IMR-90 (cell line): Measurements from ENCODE around the gene FAH.
A peak's percentile ranks its signal among the peaks of the same experiment; 100 is the strongest.

Experiments
- MXI1 ChIP-seq: IDR thresholded peaks from 2 replicates; pipeline ENCODE4 v1.6.1; 2012; ENCODE audit warnings: low read depth, mild to moderate bottlenecking, low read length, moderate library complexity, borderline replicate concordance
- TF ChIP-seq, protein P1 (sequence below): conservative IDR thresholded peaks from 2 replicates; pipeline ENCODE4 v1.5.1; 2012; ENCODE audit warnings: mild to moderate bottlenecking, low read depth, low read length, improper control_type of control experiment

- TF ChIP-seq, protein P1, sequence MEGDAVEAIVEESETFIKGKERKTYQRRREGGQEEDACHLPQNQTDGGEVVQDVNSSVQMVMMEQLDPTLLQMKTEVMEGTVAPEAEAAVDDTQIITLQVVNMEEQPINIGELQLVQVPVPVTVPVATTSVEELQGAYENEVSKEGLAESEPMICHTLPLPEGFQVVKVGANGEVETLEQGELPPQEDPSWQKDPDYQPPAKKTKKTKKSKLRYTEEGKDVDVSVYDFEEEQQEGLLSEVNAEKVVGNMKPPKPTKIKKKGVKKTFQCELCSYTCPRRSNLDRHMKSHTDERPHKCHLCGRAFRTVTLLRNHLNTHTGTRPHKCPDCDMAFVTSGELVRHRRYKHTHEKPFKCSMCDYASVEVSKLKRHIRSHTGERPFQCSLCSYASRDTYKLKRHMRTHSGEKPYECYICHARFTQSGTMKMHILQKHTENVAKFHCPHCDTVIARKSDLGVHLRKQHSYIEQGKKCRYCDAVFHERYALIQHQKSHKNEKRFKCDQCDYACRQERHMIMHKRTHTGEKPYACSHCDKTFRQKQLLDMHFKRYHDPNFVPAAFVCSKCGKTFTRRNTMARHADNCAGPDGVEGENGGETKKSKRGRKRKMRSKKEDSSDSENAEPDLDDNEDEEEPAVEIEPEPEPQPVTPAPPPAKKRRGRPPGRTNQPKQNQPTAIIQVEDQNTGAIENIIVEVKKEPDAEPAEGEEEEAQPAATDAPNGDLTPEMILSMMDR: peak; percentile 75
- no peak for TF ChIP-seq MXI1
Measured at GRCh38 chr15:80173022-80173759, 20.4 kb downstream of the FAH start.
